ENCODE results near the gene LPP. TPM values are rescaled to one million over a fixed set of nuclear protein-coding genes. Genes with fewer than 3 reads are reported as not detected.

The LPP gene
- total RNA-seq, 4 donors from 2014 or later = 109 to 170 (median 132) TPM

- no peaks in the 10 kb centered on the region for H3K36me3 ChIP-seq
- no peaks in the 10 kb centered on the region for H3K9me3 ChIP-seq
- H3K4me1 ChIP-seq = no peaks in the 10 kb centered on the region
- TF ChIP-seq POLR2A (IDR thresholded peaks at IDR 0.05) = no peak
- no peak overlapping the region for H3K27ac ChIP-seq
- DNase-seq = no peak
- H3K27me3 ChIP-seq = no peaks in the 10 kb centered on the region
- H3K4me3 ChIP-seq = no peak overlapping the region
These were observed 436.6 kb downstream of the LPP start for GRCh38 chr3:188590557-188590956.

DNA sequence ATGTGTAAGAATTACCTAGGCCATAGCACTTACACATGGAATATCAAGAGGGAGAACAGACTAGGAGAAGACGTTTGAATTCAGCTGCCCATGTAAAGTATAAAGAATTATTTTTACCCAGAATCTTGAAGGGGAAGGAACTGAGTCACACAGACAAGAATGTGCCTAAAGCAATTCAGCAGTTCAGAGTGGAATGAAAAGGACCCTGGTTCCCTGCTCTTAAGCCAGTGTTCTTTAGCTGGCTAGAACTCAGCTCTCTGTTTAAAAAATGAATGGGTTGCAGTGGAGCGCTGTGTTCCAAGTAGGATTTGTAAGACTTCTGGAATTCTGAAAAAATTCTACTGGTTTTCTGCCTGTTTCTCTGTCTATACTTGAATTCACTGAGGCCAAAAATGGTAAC lies 440.2 kb downstream of the LPP start:
- TF ChIP-seq, protein P1, sequence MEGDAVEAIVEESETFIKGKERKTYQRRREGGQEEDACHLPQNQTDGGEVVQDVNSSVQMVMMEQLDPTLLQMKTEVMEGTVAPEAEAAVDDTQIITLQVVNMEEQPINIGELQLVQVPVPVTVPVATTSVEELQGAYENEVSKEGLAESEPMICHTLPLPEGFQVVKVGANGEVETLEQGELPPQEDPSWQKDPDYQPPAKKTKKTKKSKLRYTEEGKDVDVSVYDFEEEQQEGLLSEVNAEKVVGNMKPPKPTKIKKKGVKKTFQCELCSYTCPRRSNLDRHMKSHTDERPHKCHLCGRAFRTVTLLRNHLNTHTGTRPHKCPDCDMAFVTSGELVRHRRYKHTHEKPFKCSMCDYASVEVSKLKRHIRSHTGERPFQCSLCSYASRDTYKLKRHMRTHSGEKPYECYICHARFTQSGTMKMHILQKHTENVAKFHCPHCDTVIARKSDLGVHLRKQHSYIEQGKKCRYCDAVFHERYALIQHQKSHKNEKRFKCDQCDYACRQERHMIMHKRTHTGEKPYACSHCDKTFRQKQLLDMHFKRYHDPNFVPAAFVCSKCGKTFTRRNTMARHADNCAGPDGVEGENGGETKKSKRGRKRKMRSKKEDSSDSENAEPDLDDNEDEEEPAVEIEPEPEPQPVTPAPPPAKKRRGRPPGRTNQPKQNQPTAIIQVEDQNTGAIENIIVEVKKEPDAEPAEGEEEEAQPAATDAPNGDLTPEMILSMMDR (IDR thresholded peaks at IDR 0.05) = no peak
- no peak for TF ChIP-seq POLR2A (IDR thresholded peaks at IDR 0.05)
- no peaks in the 10 kb centered on the region for H3K36me3 ChIP-seq
- no peak for DNase-seq
- no peaks in the 10 kb centered on the region for H3K4me1 ChIP-seq
- H3K9me3 ChIP-seq = no peaks in the 10 kb centered on the region
- H3K27ac ChIP-seq = peak overlapping the region in 1 of 4 donors; percentile 17
- H3K4me3 ChIP-seq = no peak overlapping the region
- H3K27me3 ChIP-seq = no peaks in the 10 kb centered on the region

DNA sequence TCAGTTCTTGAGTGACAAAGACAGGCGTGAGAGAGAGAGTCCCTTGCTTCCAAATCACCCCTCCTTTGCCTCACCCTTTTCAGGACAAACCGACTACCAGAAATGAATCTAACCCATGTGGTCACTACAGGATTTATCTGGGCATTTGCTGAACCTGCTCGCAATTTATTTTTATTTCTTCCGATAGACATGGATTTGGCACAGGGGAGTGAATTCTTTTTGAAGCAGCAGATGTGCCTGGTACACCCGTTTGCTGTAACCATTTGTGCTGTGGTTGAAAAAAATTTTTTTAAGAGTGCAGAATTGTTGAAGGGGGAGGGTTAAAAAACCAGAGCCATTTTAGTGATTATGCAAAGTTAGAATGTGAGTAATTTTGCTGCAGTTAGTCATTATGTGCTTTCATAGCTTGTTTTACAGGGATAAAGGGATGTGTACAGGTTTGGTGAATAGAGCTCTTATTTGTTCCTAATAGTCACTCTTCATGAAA lies 442.0 kb downstream of the LPP start:
- H3K27me3 ChIP-seq = no peaks in the 10 kb centered on the region
- H3K4me3 ChIP-seq = no peak overlapping the region
- H3K9me3 ChIP-seq = no peaks in the 10 kb centered on the region
- no peaks in the 10 kb centered on the region for H3K36me3 ChIP-seq
- H3K4me1 ChIP-seq = no peaks in the 10 kb centered on the region
- no peak overlapping the region for H3K27ac ChIP-seq
- no peak for DNase-seq
- TF ChIP-seq, protein P1 (IDR thresholded peaks at IDR 0.05) = no peak
- TF ChIP-seq POLR2A (IDR thresholded peaks at IDR 0.05) = no peak

- Histone ChIP-seq H3K36me3 (no peaks in the 10 kb centered on the region), H3K4me3 (no peak overlapping the region), H3K4me1 (no peaks in the 10 kb centered on the region), H3K9me3 (no peaks in the 10 kb centered on the region), H3K27me3 (no peaks in the 10 kb centered on the region), H3K27ac (peak overlapping the region in 1 of 4 donors; percentile 24)
- TF ChIP-seq, protein P1 (IDR thresholded peaks at IDR 0.05) = no peak
- no peak for TF ChIP-seq POLR2A (IDR thresholded peaks at IDR 0.05)
- no peak for DNase-seq
These were observed 444.9 kb downstream of the LPP start for GRCh38 chr3:188598894-188599293.

DNA sequence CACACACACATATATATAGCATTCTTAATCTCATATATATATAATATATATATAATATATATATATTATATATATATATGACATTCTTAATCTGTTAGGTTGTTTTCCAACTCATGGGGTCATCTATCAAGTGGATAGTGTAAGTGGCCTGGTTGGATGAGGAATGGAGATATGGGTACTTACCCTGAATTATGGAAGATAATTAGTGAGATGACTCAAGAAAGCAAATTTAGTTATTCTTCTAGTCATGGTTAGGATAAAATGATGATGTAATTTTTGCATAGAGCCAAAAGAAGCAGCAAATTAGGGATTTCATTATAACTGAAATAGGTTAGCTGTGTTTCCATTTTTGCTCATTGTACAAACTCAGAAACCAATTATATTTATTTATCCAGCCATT lies 448.2 kb downstream of the LPP start:
- H3K27me3 ChIP-seq = no peaks in the 10 kb centered on the region
- no peaks in the 10 kb centered on the region for H3K9me3 ChIP-seq
- DNase-seq = no peak
- H3K36me3 ChIP-seq = no peaks in the 10 kb centered on the region
- no peak overlapping the region for H3K4me3 ChIP-seq
- H3K4me1 ChIP-seq = no peaks in the 10 kb centered on the region
- no peak overlapping the region for H3K27ac ChIP-seq
- TF ChIP-seq POLR2A (IDR thresholded peaks at IDR 0.05) = no peak
- TF ChIP-seq, protein P1 (IDR thresholded peaks at IDR 0.05) = no peak

GRCh38 chr3:188602620-188603019 lies 448.7 kb downstream of the LPP start:
- no peak overlapping the region for H3K4me3 ChIP-seq
- H3K4me1 ChIP-seq = no peaks in the 10 kb centered on the region
- DNase-seq = no peak
- no peaks in the 10 kb centered on the region for H3K9me3 ChIP-seq
- no peaks in the 10 kb centered on the region for H3K36me3 ChIP-seq
- TF ChIP-seq, protein P1 (IDR thresholded peaks at IDR 0.05) = no peak
- TF ChIP-seq POLR2A (IDR thresholded peaks at IDR 0.05) = no peak
- no peaks in the 10 kb centered on the region for H3K27me3 ChIP-seq
- H3K27ac ChIP-seq = no peak overlapping the region

All from Peyer's patch (tissue), 4 donors.